Ascending aorta (tissue), 2 donors: ENCODE results near the gene UBAP2L. TPM values are rescaled to one million over a fixed set of nuclear protein-coding genes. Genes with fewer than 3 reads are reported as not detected.
"Not testable (repeated sequence)": the region's sequence is repeated elsewhere in the genome, so short reads cannot be mapped to it uniquely, and the experiment has no call there.

ENCODE experiments used
- DNase-seq, 2 donors: peaks; one replicate each; pipeline ENCODE4 v3.0.0-alpha.2; 2019; ENCODE audit warnings: low spot score in 2 of 2
- H3K27ac ChIP-seq, 2 donors: fragments of 200-600 bp; sonication (generic); one replicate each; pipeline ENCODE4 v1.5.1; 2016 to 2017; ENCODE audit warnings: mild to moderate bottlenecking in 1 of 2
- H3K27me3 ChIP-seq: fragments of 200-600 bp; sonication (generic); one replicate; pipeline ENCODE4 v1.5.1; 2017
- H3K36me3 ChIP-seq, 2 donors: fragments of 200-600 bp; sonication (generic); one replicate each; pipeline ENCODE4 v1.5.1; 2016
- H3K4me1 ChIP-seq, 2 donors: fragments of 200-600 bp; sonication (generic); one replicate each; pipeline ENCODE4 v1.5.1; 2016 to 2017; ENCODE audit warnings: mild to moderate bottlenecking in 1 of 2
- H3K4me3 ChIP-seq, 2 donors: fragments of 200-600 bp; sonication (generic); one replicate each; pipeline ENCODE4 v1.5.1; 2016 to 2017; ENCODE audit warnings: mild to moderate bottlenecking in 1 of 2
- H3K9me3 ChIP-seq, 2 donors: fragments of 200-600 bp; sonication (generic); one replicate each; pipeline ENCODE4 v1.5.1; 2016
- CTCF ChIP-seq, 3 experiments: fragments of 200-600 bp in 2 of 3; fragments of 450-650 bp in 1 of 3; sonication (generic) in 2 of 3; IDR thresholded peaks; one replicate each; pipeline ENCODE4 v1.5.1; 2016 to 2019; ENCODE audit warnings: antibody characterized with exemption in 3 of 3, mild to moderate bottlenecking in 1 of 3, moderate library complexity in 1 of 3
- intact Hi-C: fragments of 100-400 bp; cut with DNase I; formaldehyde crosslinking; loops from one replicate; pipeline ENCODE4 v1.15.1; 2023
- total RNA-seq: library from RNA; depleted of rRNA; stranded (reverse); fragments of >200 nt; gene quantifications from one replicate; pipeline ENCODE4 v1.1.0, GENCODE V29; 2016

The UBAP2L gene
- total RNA-seq, 1 donor from 2014 or later, result 67.8 TPM

GRCh38 chr1:154290921-154291320 lies 70.2 kb downstream of the UBAP2L start:
- intact Hi-C loops, result no loop called here
- no peak overlapping the region for H3K27ac ChIP-seq

GRCh38 chr1:154295408-154296235 lies 74.9 kb downstream of the UBAP2L start:
- Histone ChIP-seq H3K9me3 (peaks cover 16 to 26% of the 10 kb centered on the region in 2 donors), H3K36me3 (no peaks in the 10 kb centered on the region), H3K4me3 (no peak overlapping the region), H3K27ac (no peak overlapping the region), H3K4me1 (no peaks in the 10 kb centered on the region), H3K27me3 (no peaks in the 10 kb centered on the region)
- no peak for DNase-seq
- TF ChIP-seq CTCF (IDR thresholded peaks at IDR 0.05), result no peak
- intact Hi-C loops, result no loop called here

More at GRCh38 chr1:154290921-154291320, 70.2 kb downstream of the UBAP2L start:
- peaks cover 12 to 17% of the 10 kb centered on the region in 2 donors for H3K9me3 ChIP-seq
- H3K4me1 ChIP-seq, result no peaks in the 10 kb centered on the region
- TF ChIP-seq CTCF (IDR thresholded peaks at IDR 0.05), result no peak
- no peak overlapping the region for H3K4me3 ChIP-seq
- no peaks in the 10 kb centered on the region for H3K36me3 ChIP-seq
- H3K27me3 ChIP-seq, result no peaks in the 10 kb centered on the region
- no peak for DNase-seq

GRCh38 chr1:154301582-154301981 lies 80.8 kb downstream of the UBAP2L start:
- no peaks in the 10 kb centered on the region for H3K36me3 ChIP-seq
- H3K9me3 ChIP-seq, result peaks cover 0 to 3% of the 10 kb centered on the region in 2 donors
- no peak for TF ChIP-seq CTCF (IDR thresholded peaks at IDR 0.05)
- H3K27ac ChIP-seq, result no peak overlapping the region
- H3K27me3 ChIP-seq, result no peaks in the 10 kb centered on the region
- no peaks in the 10 kb centered on the region for H3K4me1 ChIP-seq
- intact Hi-C loops, result no loop called here
- no peak for DNase-seq
- no peak overlapping the region for H3K4me3 ChIP-seq

GRCh38 chr1:154304664-154305337 lies 84.0 kb downstream of the UBAP2L start:
- intact Hi-C loops, result no loop called here
- TF ChIP-seq CTCF (IDR thresholded peaks at IDR 0.05), result no peak
- Histone ChIP-seq H3K27ac (no peak overlapping the region), H3K4me1 (no peaks in the 10 kb centered on the region), H3K9me3 (no peaks in the 10 kb centered on the region), H3K4me3 (no peak overlapping the region), H3K27me3 (no peaks in the 10 kb centered on the region), H3K36me3 (no peaks in the 10 kb centered on the region)
- no peak for DNase-seq

- DNase-seq, result no peak
- Histone ChIP-seq H3K27ac (no peak overlapping the region), H3K36me3 (no peaks in the 10 kb centered on the region), H3K4me3 (no peak overlapping the region), H3K9me3 (no peaks in the 10 kb centered on the region), H3K27me3 (no peaks in the 10 kb centered on the region), H3K4me1 (no peaks in the 10 kb centered on the region)
- intact Hi-C loops, result no loop called here
- TF ChIP-seq CTCF (IDR thresholded peaks at IDR 0.05), result no peak
These were observed 85.4 kb downstream of the UBAP2L start for GRCh38 chr1:154306151-154306550.

GRCh38 chr1:154307670-154308270 lies 87.0 kb downstream of the UBAP2L start:
- intact Hi-C loops, H3K27ac ChIP-seq, H3K27me3 ChIP-seq, H3K36me3 ChIP-seq, DNase-seq, H3K4me1 ChIP-seq, H3K4me3 ChIP-seq, H3K9me3 ChIP-seq: not testable (repeated sequence)

- H3K27me3 ChIP-seq, H3K27ac ChIP-seq, H3K4me1 ChIP-seq, H3K9me3 ChIP-seq, DNase-seq, intact Hi-C loops, H3K36me3 ChIP-seq, H3K4me3 ChIP-seq: not testable (repeated sequence)
These were observed 88.4 kb downstream of the UBAP2L start for GRCh38 chr1:154309136-154309535.

GRCh38 chr1:154312229-154313065 lies 91.7 kb downstream of the UBAP2L start:
- H3K27me3 ChIP-seq, H3K36me3 ChIP-seq, H3K4me1 ChIP-seq, H3K9me3 ChIP-seq, DNase-seq, intact Hi-C loops, H3K27ac ChIP-seq, H3K4me3 ChIP-seq: not testable (repeated sequence)
